Panc1 (cell line): ENCODE measurements around the gene EYS. TPM values are rescaled to one million over a fixed set of nuclear protein-coding genes. Genes with fewer than 3 reads are reported as not detected.

Experiments
- ATAC-seq: fragments of 200-7000 bp; cut with Tn5 transposase; 2 replicates; pipeline ENCODE4 v1.9.1; 2020; ENCODE audit warnings: mild to moderate bottlenecking, moderate library complexity
- BruUV-seq: library from RNA; stranded (reverse); fragments of 400-500 nt; replicated peaks from 2 replicates; lab custom pipeline; 2021; lab: Mats Ljungman, UMichigan
- CTCF ChIA-PET: fragments of 300-600 bp; sonication (Branson Sonifier 250); formaldehyde crosslinking; loops from one replicate; lab custom pipeline; 2022; ENCODE audit warnings: antibody characterized with exemption; lab: Charles Lee
- POLR2A ChIA-PET: fragments of 300-600 bp; sonication (Branson Sonifier 250); formaldehyde crosslinking; loops from one replicate; lab custom pipeline; 2022; ENCODE audit warnings: antibody characterized with exemption; lab: Charles Lee
- DNase-seq: peaks from one replicate; pipeline ENCODE4 v3.0.0-alpha.2; 2010; ENCODE audit warnings: low read depth, low spot score
- H3K27ac ChIP-seq: 2 replicates; pipeline ENCODE4 v1.5.1; 2011; ENCODE audit warnings: mild to moderate bottlenecking, low read length, inconsistent platforms
- H3K27me3 ChIP-seq: fragments of 200-500 bp; sonication (Bioruptor generic); 2 replicates; pipeline ENCODE4 v1.6.0; 2014; ENCODE audit warnings: low read length, inconsistent platforms; ENCODE audit not compliant: control insufficient read depth, insufficient read depth
- H3K36me3 ChIP-seq: fragments of 200-500 bp; sonication (Bioruptor generic); 2 replicates; pipeline ENCODE4 v1.5.1; 2014; ENCODE audit warnings: inconsistent platforms, mild to moderate bottlenecking, low read length, moderate library complexity; ENCODE audit not compliant: control insufficient read depth, insufficient read depth
- H3K4me1 ChIP-seq: 2 replicates; pipeline ENCODE4 v1.5.1; 2011; ENCODE audit warnings: inconsistent platforms, mild to moderate bottlenecking, low read length, moderate library complexity; ENCODE audit not compliant: control insufficient read depth, insufficient read depth
- H3K4me3 ChIP-seq, 2 experiments: 2 replicates each; pipeline ENCODE4 v1.5.1; 2011 to 2012; ENCODE audit warnings: low read depth in 2 of 2, low read length in 2 of 2, mild to moderate bottlenecking in 2 of 2, inconsistent platforms in 1 of 2, moderate library complexity in 1 of 2
- H3K9me3 ChIP-seq: fragments of 200-500 bp; sonication (Bioruptor generic); 2 replicates; pipeline ENCODE4 v1.5.1; 2014; ENCODE audit warnings: low read depth, mild to moderate bottlenecking, inconsistent platforms, low read length, moderate library complexity; ENCODE audit not compliant: control insufficient read depth, insufficient read depth
- POLR2AphosphoS5 ChIP-seq: IDR thresholded peaks from 2 replicates; pipeline ENCODE4 v1.6.1; 2012; ENCODE audit warnings: mild to moderate bottlenecking, low read depth, low read length, moderate library complexity
- REST ChIP-seq, 2 experiments: IDR thresholded peaks; 2 replicates each; pipeline ENCODE4 v1.6.1; 2011 to 2012; ENCODE audit warnings: low read depth in 2 of 2, control low read depth in 1 of 2, low read length in 1 of 2, mild to moderate bottlenecking in 1 of 2, moderate library complexity in 1 of 2; ENCODE audit not compliant: insufficient read depth in 1 of 2
- SIN3A ChIP-seq: IDR thresholded peaks from 2 replicates; pipeline ENCODE4 v1.6.1; 2012; ENCODE audit warnings: low read depth, mild to moderate bottlenecking, low read length, moderate library complexity, borderline replicate concordance; ENCODE audit not compliant: insufficient read depth
- TCF7L2 ChIP-seq: IDR thresholded peaks from 2 replicates; pipeline ENCODE4 v1.6.1; 2011; ENCODE audit warnings: mild to moderate bottlenecking, low read depth, low read length, inconsistent platforms
- in situ Hi-C: cut with HindIII; loops from 2 replicates; pipeline ENCODE4 v1.10.0; 2016; ENCODE audit warnings: low sequenced_read_pairs, low pct_unique_long_range_greater_than_20kb
- intact Hi-C: fragments of 100-400 bp; cut with micrococcal nuclease; formaldehyde crosslinking; loops from one replicate; pipeline ENCODE4 v1.10.0; 2022; ENCODE audit not compliant: unreplicated experiment
- total RNA-seq: library from RNA; stranded (reverse); gene quantifications from one replicate; pipeline ENCODE4 v1.2.1, GENCODE V29; 2021; ENCODE audit not compliant: unreplicated experiment
- TF ChIP-seq, protein P1 (sequence below): fragments of 450-650 bp; IDR thresholded peaks from 2 replicates; pipeline ENCODE4 v1.5.1; 2017; ENCODE audit warnings: mild to moderate bottlenecking

Gene EYS
- total RNA-seq, 1 experiment from 2014 or later, result not detected

- BruUV-seq, result no TSS peak
- Histone ChIP-seq H3K27ac (no peak overlapping the region), H3K4me1 (no peaks in the 10 kb centered on the region), H3K27me3 (no peaks in the 10 kb centered on the region), H3K36me3 (no peaks in the 10 kb centered on the region), H3K4me3 (no peak overlapping the region), H3K9me3 (no peaks in the 10 kb centered on the region)
- ATAC-seq (no peak), DNase-seq (no peak)
- ChIA-PET CTCF (no interaction called here), POLR2A (no interaction called here)
- intact Hi-C loops, result no loop called here
- TF ChIP-seq POLR2AphosphoS5, result no peak
- no peak for TF ChIP-seq SIN3A
- TF ChIP-seq, protein P1, sequence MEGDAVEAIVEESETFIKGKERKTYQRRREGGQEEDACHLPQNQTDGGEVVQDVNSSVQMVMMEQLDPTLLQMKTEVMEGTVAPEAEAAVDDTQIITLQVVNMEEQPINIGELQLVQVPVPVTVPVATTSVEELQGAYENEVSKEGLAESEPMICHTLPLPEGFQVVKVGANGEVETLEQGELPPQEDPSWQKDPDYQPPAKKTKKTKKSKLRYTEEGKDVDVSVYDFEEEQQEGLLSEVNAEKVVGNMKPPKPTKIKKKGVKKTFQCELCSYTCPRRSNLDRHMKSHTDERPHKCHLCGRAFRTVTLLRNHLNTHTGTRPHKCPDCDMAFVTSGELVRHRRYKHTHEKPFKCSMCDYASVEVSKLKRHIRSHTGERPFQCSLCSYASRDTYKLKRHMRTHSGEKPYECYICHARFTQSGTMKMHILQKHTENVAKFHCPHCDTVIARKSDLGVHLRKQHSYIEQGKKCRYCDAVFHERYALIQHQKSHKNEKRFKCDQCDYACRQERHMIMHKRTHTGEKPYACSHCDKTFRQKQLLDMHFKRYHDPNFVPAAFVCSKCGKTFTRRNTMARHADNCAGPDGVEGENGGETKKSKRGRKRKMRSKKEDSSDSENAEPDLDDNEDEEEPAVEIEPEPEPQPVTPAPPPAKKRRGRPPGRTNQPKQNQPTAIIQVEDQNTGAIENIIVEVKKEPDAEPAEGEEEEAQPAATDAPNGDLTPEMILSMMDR, result no peak
- TF ChIP-seq TCF7L2, result no peak
- no peak for TF ChIP-seq REST (IDR thresholded peaks at IDR 0.05; ENCODE audit: insufficient read depth in 1 of 2, low read depth in 2 of 2, low read length in 1 of 2)
- in situ Hi-C loops, result no loop called here
Measured at GRCh38 chr6:64945450-64945849, 761.6 kb downstream of the EYS start.

DNA sequence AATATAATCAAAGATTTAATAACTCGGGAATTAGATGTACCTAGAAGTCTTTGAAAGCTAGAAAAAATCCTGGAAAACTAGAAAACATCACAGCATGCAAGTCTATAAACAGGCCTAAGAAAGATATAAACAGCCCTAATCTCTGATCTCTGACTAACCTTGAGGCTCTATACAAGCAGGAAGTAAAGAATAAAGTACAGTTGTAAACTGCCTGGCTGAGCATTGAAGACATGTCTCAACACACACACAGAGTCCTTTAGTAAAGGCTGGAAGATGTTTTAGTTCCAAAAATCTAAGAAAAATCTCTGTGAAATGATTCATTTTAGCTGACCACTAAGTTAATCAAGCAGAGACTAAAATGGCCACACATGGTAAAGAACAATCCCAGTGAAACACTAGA is 774.5 kb downstream of the EYS start:
- no peaks in the 10 kb centered on the region for H3K9me3 ChIP-seq
- ChIA-PET POLR2A (no interaction called here), CTCF (no interaction called here)
- H3K27ac ChIP-seq, result no peak overlapping the region
- no peak for ATAC-seq
- H3K27me3 ChIP-seq, result no peaks in the 10 kb centered on the region
- H3K4me3 ChIP-seq, result no peak overlapping the region
- TF ChIP-seq SIN3A, result no peak
- no peak for TF ChIP-seq POLR2AphosphoS5
- TF ChIP-seq, protein P1, result no peak
- no peak for TF ChIP-seq TCF7L2
- no peak for TF ChIP-seq REST (IDR thresholded peaks at IDR 0.05; ENCODE audit: insufficient read depth in 1 of 2, low read depth in 2 of 2, low read length in 1 of 2)
- in situ Hi-C loops (no loop called here), intact Hi-C loops (no loop called here)
- DNase-seq, result no peak
- H3K4me1 ChIP-seq, result no peaks in the 10 kb centered on the region
- no peaks in the 10 kb centered on the region for H3K36me3 ChIP-seq
- no TSS peak for BruUV-seq
